Activated naive CD8-positive, alpha-beta T cell treated with anti-CD3 and anti-CD28 coated beads, Interleukin-2, amount 50 U/mL, for 24 hours (primary cell): ENCODE data around the gene TMTC2.
A peak's percentile ranks its signal among the peaks of the same experiment; 100 is the strongest.

ENCODE experiments used
- ATAC-seq: fragments of 150-1000 bp; cut with Tn5 transposase; one replicate; pipeline ENCODE4 v1.10.0; 2021
- DNase-seq: peaks from one replicate; pipeline ENCODE4 v3.0.0; 2021
- H3K27ac Mint-ChIP-seq: one replicate; pipeline ENCODE4 v1.8.0; 2021; ENCODE audit warnings: mild to moderate bottlenecking, mixed read lengths
- H3K27me3 Mint-ChIP-seq: one replicate; pipeline ENCODE4 v1.8.0; 2021; ENCODE audit warnings: mixed read lengths
- H3K36me3 Mint-ChIP-seq: one replicate; pipeline ENCODE4 v1.8.0; 2021; ENCODE audit warnings: low read depth, mixed read lengths
- H3K4me1 Mint-ChIP-seq: one replicate; pipeline ENCODE4 v1.8.0; 2021; ENCODE audit warnings: mixed read lengths
- H3K4me3 Mint-ChIP-seq: one replicate; pipeline ENCODE4 v1.8.0; 2021; ENCODE audit warnings: mild to moderate bottlenecking, moderate library complexity, mixed read lengths
- H3K9me3 Mint-ChIP-seq: one replicate; pipeline ENCODE4 v1.8.0; 2021; ENCODE audit warnings: mixed read lengths

The TMTC2 gene

GRCh38 chr12:82665142-82665923, 21.4 kb upstream of the TMTC2 start:
- no peak for DNase-seq
- H3K36me3 Mint-ChIP-seq: no peaks in the 10 kb centered on the region
- peaks cover 16% of the 10 kb centered on the region for H3K27me3 Mint-ChIP-seq
- ATAC-seq: no peak
- H3K27ac Mint-ChIP-seq: no peak overlapping the region
- no peaks in the 10 kb centered on the region for H3K9me3 Mint-ChIP-seq
- H3K4me1 Mint-ChIP-seq: no peaks in the 10 kb centered on the region
- H3K4me3 Mint-ChIP-seq: no peak overlapping the region

- no peak for DNase-seq
- H3K27me3 Mint-ChIP-seq: peaks cover 15% of the 10 kb centered on the region
Measured at GRCh38 chr12:82666830-82667229, 19.9 kb upstream of the TMTC2 start.

GRCh38 chr12:82671673-82672195, 15.0 kb upstream of the TMTC2 start:
- Mint-ChIP-seq H3K9me3 (no peaks in the 10 kb centered on the region), H3K27me3 (peaks cover 16% of the 10 kb centered on the region), H3K4me3 (no peak overlapping the region), H3K27ac (no peak overlapping the region), H3K36me3 (no peaks in the 10 kb centered on the region), H3K4me1 (no peaks in the 10 kb centered on the region)
- no peak for DNase-seq
- ATAC-seq: no peak

More at GRCh38 chr12:82666830-82667229, 19.9 kb upstream of the TMTC2 start:
- Mint-ChIP-seq H3K27ac (no peak overlapping the region), H3K4me3 (no peak overlapping the region), H3K9me3 (no peaks in the 10 kb centered on the region), H3K36me3 (no peaks in the 10 kb centered on the region), H3K4me1 (no peaks in the 10 kb centered on the region)
- no peak for ATAC-seq

- Mint-ChIP-seq H3K9me3 (no peaks in the 10 kb centered on the region), H3K4me1 (no peaks in the 10 kb centered on the region), H3K27ac (no peak overlapping the region), H3K27me3 (peaks cover 13% of the 10 kb centered on the region), H3K36me3 (no peaks in the 10 kb centered on the region), H3K4me3 (no peak overlapping the region)
- no peak for DNase-seq
- ATAC-seq: no peak
Measured at GRCh38 chr12:82672811-82673495, 13.8 kb upstream of the TMTC2 start.

GRCh38 chr12:82673698-82674097, 13.0 kb upstream of the TMTC2 start:
- no peaks in the 10 kb centered on the region for H3K9me3 Mint-ChIP-seq
- H3K36me3 Mint-ChIP-seq: no peaks in the 10 kb centered on the region
- ATAC-seq (no peak), DNase-seq (no peak)
- peaks cover 9% of the 10 kb centered on the region for H3K27me3 Mint-ChIP-seq
- no peak overlapping the region for H3K4me3 Mint-ChIP-seq
- no peaks in the 10 kb centered on the region for H3K4me1 Mint-ChIP-seq
- H3K27ac Mint-ChIP-seq: no peak overlapping the region

GRCh38 chr12:82675246-82675645, 11.5 kb upstream of the TMTC2 start:
- Mint-ChIP-seq H3K36me3 (no peaks in the 10 kb centered on the region), H3K9me3 (no peaks in the 10 kb centered on the region), H3K4me1 (no peaks in the 10 kb centered on the region), H3K27me3 (peaks cover 12% of the 10 kb centered on the region), H3K27ac (no peak overlapping the region), H3K4me3 (no peak overlapping the region)
- DNase-seq (no peak), ATAC-seq (no peak)

GRCh38 chr12:82682326-82682725, 4.4 kb upstream of the TMTC2 start:
- Mint-ChIP-seq H3K27me3 (peaks cover 10% of the 10 kb centered on the region), H3K4me3 (no peak overlapping the region), H3K27ac (no peak overlapping the region), H3K36me3 (no peaks in the 10 kb centered on the region), H3K4me1 (peaks cover 2% of the 10 kb centered on the region), H3K9me3 (no peaks in the 10 kb centered on the region)
- DNase-seq: no peak
- ATAC-seq: no peak

GRCh38 chr12:82682851-82683261, 3.9 kb upstream of the TMTC2 start:
- no peak overlapping the region for H3K4me3 Mint-ChIP-seq
- H3K9me3 Mint-ChIP-seq: no peaks in the 10 kb centered on the region
- H3K27me3 Mint-ChIP-seq: peaks cover 10% of the 10 kb centered on the region
- DNase-seq (no peak), ATAC-seq (no peak)
- H3K27ac Mint-ChIP-seq: no peak overlapping the region
- H3K36me3 Mint-ChIP-seq: no peaks in the 10 kb centered on the region
- peaks cover 4% of the 10 kb centered on the region for H3K4me1 Mint-ChIP-seq

GRCh38 chr12:82685790-82686167, 927 bp upstream of the TMTC2 start:
- Mint-ChIP-seq H3K27ac (peak overlapping the region; percentile 49), H3K36me3 (no peaks in the 10 kb centered on the region), H3K9me3 (no peaks in the 10 kb centered on the region), H3K27me3 (peaks cover 4% of the 10 kb centered on the region), H3K4me3 (peak overlapping the region; percentile 90), H3K4me1 (peaks cover 14% of the 10 kb centered on the region)
- ATAC-seq (peak; percentile 79), DNase-seq (peak; percentile 92)

- no peaks in the 10 kb centered on the region for H3K9me3 Mint-ChIP-seq
- ATAC-seq (peak; percentile 48), DNase-seq (peak; percentile 55)
- no peaks in the 10 kb centered on the region for H3K36me3 Mint-ChIP-seq
- peaks cover 14% of the 10 kb centered on the region for H3K4me1 Mint-ChIP-seq
- H3K27me3 Mint-ChIP-seq: peaks cover 2% of the 10 kb centered on the region
- H3K4me3 Mint-ChIP-seq: peak overlapping the region; percentile 90
- H3K27ac Mint-ChIP-seq: peak overlapping the region; percentile 49
Measured at GRCh38 chr12:82687021-82688011, 610 bp downstream of the TMTC2 start.

GRCh38 chr12:82688035-82688501, 1.4 kb downstream of the TMTC2 start:
- ATAC-seq: no peak
- no peaks in the 10 kb centered on the region for H3K9me3 Mint-ChIP-seq

GRCh38 chr12:82688596-82688995, 1.9 kb downstream of the TMTC2 start:
- H3K4me1 Mint-ChIP-seq: peaks cover 14% of the 10 kb centered on the region
- no peak overlapping the region for H3K27ac Mint-ChIP-seq
- DNase-seq (no peak), ATAC-seq (no peak)
- H3K36me3 Mint-ChIP-seq: no peaks in the 10 kb centered on the region
- no peaks in the 10 kb centered on the region for H3K9me3 Mint-ChIP-seq
- peak overlapping the region; percentile 90 for H3K4me3 Mint-ChIP-seq
- peaks cover 2% of the 10 kb centered on the region for H3K27me3 Mint-ChIP-seq

More at GRCh38 chr12:82688035-82688501, 1.4 kb downstream of the TMTC2 start:
- H3K4me3 Mint-ChIP-seq: peak overlapping the region; percentile 90
- H3K27me3 Mint-ChIP-seq: peaks cover 2% of the 10 kb centered on the region
- H3K4me1 Mint-ChIP-seq: peaks cover 14% of the 10 kb centered on the region
- no peak for DNase-seq
- H3K36me3 Mint-ChIP-seq: no peaks in the 10 kb centered on the region
- no peak overlapping the region for H3K27ac Mint-ChIP-seq

GRCh38 chr12:82690006-82690405, 3.3 kb downstream of the TMTC2 start:
- H3K36me3 Mint-ChIP-seq: no peaks in the 10 kb centered on the region
- peaks cover 14% of the 10 kb centered on the region for H3K4me1 Mint-ChIP-seq
- no peak overlapping the region for H3K27ac Mint-ChIP-seq
- no peak overlapping the region for H3K4me3 Mint-ChIP-seq
- H3K27me3 Mint-ChIP-seq: peaks cover 2% of the 10 kb centered on the region
- ATAC-seq (no peak), DNase-seq (no peak)
- no peaks in the 10 kb centered on the region for H3K9me3 Mint-ChIP-seq

- Mint-ChIP-seq H3K4me1 (peaks cover 12% of the 10 kb centered on the region), H3K27ac (no peak overlapping the region), H3K27me3 (peaks cover 2% of the 10 kb centered on the region), H3K36me3 (no peaks in the 10 kb centered on the region), H3K4me3 (no peak overlapping the region), H3K9me3 (no peaks in the 10 kb centered on the region)
- ATAC-seq (no peak), DNase-seq (no peak)
Measured at GRCh38 chr12:82691513-82691912, 4.8 kb downstream of the TMTC2 start.
